Nephron progenitor cell (in vitro differentiated cells): ENCODE data around the gene SLC47A2.
A peak's percentile ranks its signal among the peaks of the same experiment; 100 is the strongest.

Source experiments
- DNase-seq: peaks from one replicate; pipeline ENCODE4 v3.0.0; 2021
- H3K27ac Mint-ChIP-seq: 2 replicates; pipeline ENCODE4 v1.8.0; 2021; ENCODE audit warnings: mild to moderate bottlenecking, moderate library complexity, mixed read lengths
- H3K27me3 Mint-ChIP-seq: 2 replicates; pipeline ENCODE4 v1.8.0; 2021; ENCODE audit warnings: mild to moderate bottlenecking, low read depth, mixed read lengths; ENCODE audit not compliant: poor library complexity
- H3K36me3 Mint-ChIP-seq: 2 replicates; pipeline ENCODE4 v1.8.0; 2021; ENCODE audit warnings: low read depth, mixed read lengths
- H3K4me1 Mint-ChIP-seq: 2 replicates; pipeline ENCODE4 v1.8.0; 2021; ENCODE audit warnings: mixed read lengths
- H3K4me3 Mint-ChIP-seq: 2 replicates; pipeline ENCODE4 v1.8.0; 2021; ENCODE audit warnings: mild to moderate bottlenecking, moderate library complexity, mixed read lengths
- H3K9me3 Mint-ChIP-seq: 2 replicates; pipeline ENCODE4 v1.8.0; 2021; ENCODE audit warnings: mild to moderate bottlenecking, moderate library complexity, mixed read lengths
- TF ChIP-seq, protein P1 (sequence below): fragments of 200-600 bp; sonication (generic); IDR thresholded peaks from 2 replicates; pipeline ENCODE4 v1.5.0; 2021; ENCODE audit warnings: antibody characterized with exemption

SLC47A2 gene

GRCh38 chr17:19744492-19744891 lies 28.1 kb upstream of the SLC47A2 start:
- Mint-ChIP-seq H3K36me3 (no peaks in the 10 kb centered on the region), H3K27ac (no peak overlapping the region), H3K9me3 (no peaks in the 10 kb centered on the region), H3K27me3 (peaks cover 33% of the 10 kb centered on the region), H3K4me3 (peak overlapping the region; percentile 81), H3K4me1 (peaks cover 19% of the 10 kb centered on the region)
- no peak for DNase-seq
- TF ChIP-seq, protein P1, sequence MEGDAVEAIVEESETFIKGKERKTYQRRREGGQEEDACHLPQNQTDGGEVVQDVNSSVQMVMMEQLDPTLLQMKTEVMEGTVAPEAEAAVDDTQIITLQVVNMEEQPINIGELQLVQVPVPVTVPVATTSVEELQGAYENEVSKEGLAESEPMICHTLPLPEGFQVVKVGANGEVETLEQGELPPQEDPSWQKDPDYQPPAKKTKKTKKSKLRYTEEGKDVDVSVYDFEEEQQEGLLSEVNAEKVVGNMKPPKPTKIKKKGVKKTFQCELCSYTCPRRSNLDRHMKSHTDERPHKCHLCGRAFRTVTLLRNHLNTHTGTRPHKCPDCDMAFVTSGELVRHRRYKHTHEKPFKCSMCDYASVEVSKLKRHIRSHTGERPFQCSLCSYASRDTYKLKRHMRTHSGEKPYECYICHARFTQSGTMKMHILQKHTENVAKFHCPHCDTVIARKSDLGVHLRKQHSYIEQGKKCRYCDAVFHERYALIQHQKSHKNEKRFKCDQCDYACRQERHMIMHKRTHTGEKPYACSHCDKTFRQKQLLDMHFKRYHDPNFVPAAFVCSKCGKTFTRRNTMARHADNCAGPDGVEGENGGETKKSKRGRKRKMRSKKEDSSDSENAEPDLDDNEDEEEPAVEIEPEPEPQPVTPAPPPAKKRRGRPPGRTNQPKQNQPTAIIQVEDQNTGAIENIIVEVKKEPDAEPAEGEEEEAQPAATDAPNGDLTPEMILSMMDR, result no peak

DNA sequence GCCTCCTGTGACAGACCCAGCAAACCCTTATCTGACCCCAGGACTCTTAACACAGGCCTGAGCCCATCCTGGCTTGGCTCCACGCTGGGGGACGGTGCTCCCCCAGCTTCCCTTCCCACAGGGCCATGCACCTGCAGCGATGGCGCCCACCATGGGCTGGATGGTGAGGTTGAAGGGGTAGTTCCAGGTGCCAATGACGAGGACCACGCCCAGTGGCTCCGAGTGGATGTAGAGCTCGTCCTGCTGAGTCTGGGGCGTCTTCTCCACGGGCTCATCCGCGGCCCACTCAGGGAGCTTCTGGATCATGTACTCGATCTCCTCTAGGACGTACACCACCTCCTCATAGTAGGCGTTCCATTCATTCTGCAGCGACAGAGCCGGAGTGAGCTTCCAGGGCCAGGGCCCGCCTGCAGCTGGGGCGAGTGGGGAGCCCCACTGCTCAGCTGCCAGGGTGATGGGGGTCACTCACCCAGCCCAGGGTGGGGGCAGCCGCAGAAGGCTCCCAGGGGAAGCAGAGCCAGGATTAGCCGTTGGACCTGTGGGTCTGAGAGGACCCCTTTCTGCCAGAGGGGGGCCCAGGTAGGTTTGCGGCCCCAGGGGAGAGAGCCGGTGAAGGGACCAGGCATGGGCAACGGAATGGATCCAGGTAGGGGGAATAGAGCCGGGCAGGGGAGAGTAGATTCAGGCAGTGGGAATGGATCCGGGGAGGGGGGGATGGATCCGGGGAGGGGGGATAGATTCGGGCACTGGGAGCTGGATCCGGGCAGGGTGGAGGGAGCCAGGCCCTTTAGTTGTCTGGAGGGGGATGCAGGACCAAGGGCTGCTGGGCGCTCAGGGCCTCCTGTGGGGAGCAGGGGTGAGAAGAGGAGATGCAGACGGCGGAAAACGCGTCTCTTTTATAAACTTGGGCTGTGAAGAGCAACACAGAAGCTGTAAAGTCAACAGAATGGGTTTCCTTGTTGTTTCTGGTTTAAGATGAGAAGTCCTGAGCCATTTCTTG lies 27.0 kb upstream of the SLC47A2 start:
- no peak overlapping the region for H3K27ac Mint-ChIP-seq
- DNase-seq, result no peak
- H3K4me1 Mint-ChIP-seq, result peaks cover 9% of the 10 kb centered on the region

GRCh38 chr17:19742495-19742894 lies 26.1 kb upstream of the SLC47A2 start:
- peaks cover 22% of the 10 kb centered on the region for H3K27me3 Mint-ChIP-seq
- H3K27ac Mint-ChIP-seq, result no peak overlapping the region
- H3K4me3 Mint-ChIP-seq, result no peak overlapping the region
- DNase-seq, result no peak
- peaks cover 4% of the 10 kb centered on the region for H3K4me1 Mint-ChIP-seq
- TF ChIP-seq, protein P1, result no peak
- no peaks in the 10 kb centered on the region for H3K9me3 Mint-ChIP-seq
- H3K36me3 Mint-ChIP-seq, result no peaks in the 10 kb centered on the region

More for the DNA sequence above, 27.0 kb upstream of the SLC47A2 start:
- H3K9me3 Mint-ChIP-seq, result no peaks in the 10 kb centered on the region
- no peaks in the 10 kb centered on the region for H3K36me3 Mint-ChIP-seq
- peak overlapping the region; percentile 81 for H3K4me3 Mint-ChIP-seq
- peaks cover 30% of the 10 kb centered on the region for H3K27me3 Mint-ChIP-seq
- TF ChIP-seq, protein P1, result no peak

GRCh38 chr17:19741832-19742457 lies 25.6 kb upstream of the SLC47A2 start:
- TF ChIP-seq, protein P1, result no peak
- peaks cover 19% of the 10 kb centered on the region for H3K27me3 Mint-ChIP-seq
- H3K36me3 Mint-ChIP-seq, result no peaks in the 10 kb centered on the region
- no peak overlapping the region for H3K4me3 Mint-ChIP-seq
- peaks cover 6% of the 10 kb centered on the region for H3K4me1 Mint-ChIP-seq
- DNase-seq, result no peak
- no peak overlapping the region for H3K27ac Mint-ChIP-seq
- no peaks in the 10 kb centered on the region for H3K9me3 Mint-ChIP-seq

DNA sequence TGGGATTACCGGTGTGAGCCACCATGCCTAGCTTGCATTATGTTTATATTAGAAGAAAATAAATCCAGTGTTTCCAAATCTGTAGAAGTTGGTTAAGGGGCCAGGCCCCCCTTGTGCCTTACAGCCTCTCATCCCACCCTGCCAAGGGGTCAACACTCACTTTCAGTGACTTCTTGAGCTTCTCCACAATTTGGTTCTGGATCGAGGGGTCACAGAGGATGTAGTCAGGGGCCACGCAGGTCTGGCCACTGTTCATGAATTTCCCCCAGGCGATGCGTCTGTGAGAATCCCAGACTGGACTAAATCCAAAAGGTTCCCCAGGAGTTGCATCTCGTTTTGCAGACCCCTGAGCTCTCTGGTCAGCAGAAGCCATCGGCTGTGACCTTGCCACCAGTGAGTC lies 24.5 kb upstream of the SLC47A2 start:
- H3K4me1 Mint-ChIP-seq, result peaks cover 10% of the 10 kb centered on the region
- DNase-seq, result no peak
- TF ChIP-seq, protein P1, result no peak
- no peaks in the 10 kb centered on the region for H3K9me3 Mint-ChIP-seq
- peaks cover 14% of the 10 kb centered on the region for H3K27me3 Mint-ChIP-seq
- H3K36me3 Mint-ChIP-seq, result no peaks in the 10 kb centered on the region
- H3K27ac Mint-ChIP-seq, result no peak overlapping the region
- H3K4me3 Mint-ChIP-seq, result no peak overlapping the region
